Measurements from ENCODE around the gene AKR1C1.
"Not testable (repeated sequence)": the region's sequence is repeated elsewhere in the genome, so short reads cannot be mapped to it uniquely, and the experiment has no call there.

AKR1C1 gene

GRCh38 chr10:4962876-4963814 is at the start of gene AKR1C1:
Gene AKR1C1 (plus strand): TSS chr10:4963415. CDS start chr10:4963445, 30 bp downstream.
- DNase-seq: not testable (repeated sequence)

GRCh38 chr10:4914213-4914850 is 48.9 kb upstream of the AKR1C1 start:
- DNase-seq: no peak

- no peak for DNase-seq
Observed at GRCh38 chr10:4916086-4916716, 47.0 kb upstream of the AKR1C1 start.

- DNase-seq: no peak
Observed at GRCh38 chr10:4918236-4918635, 45.0 kb upstream of the AKR1C1 start.

- DNase-seq: not testable (repeated sequence)
Observed at GRCh38 chr10:4924482-4924881, 38.7 kb upstream of the AKR1C1 start.

GRCh38 chr10:4926400-4926799 is 36.8 kb upstream of the AKR1C1 start:
- no peak for DNase-seq

GRCh38 chr10:4931587-4931986 is 31.6 kb upstream of the AKR1C1 start:
- no peak for DNase-seq

GRCh38 chr10:4934391-4934987 is 28.7 kb upstream of the AKR1C1 start:
- no peak for DNase-seq

GRCh38 chr10:4937346-4937745 is 25.9 kb upstream of the AKR1C1 start:
- no peak for DNase-seq

GRCh38 chr10:4939224-4940072 is 23.8 kb upstream of the AKR1C1 start:
- DNase-seq: no peak

GRCh38 chr10:4940073-4940428 is 23.2 kb upstream of the AKR1C1 start:
- DNase-seq: not testable (repeated sequence)

GRCh38 chr10:4940909-4941308 is 22.3 kb upstream of the AKR1C1 start:
- not testable (repeated sequence) for DNase-seq

GRCh38 chr10:4941540-4942330 is 21.5 kb upstream of the AKR1C1 start:
- no peak for DNase-seq

GRCh38 chr10:4942931-4943330 is 20.3 kb upstream of the AKR1C1 start:
- not testable (repeated sequence) for DNase-seq

GRCh38 chr10:4943416-4943815 is 19.8 kb upstream of the AKR1C1 start:
- DNase-seq: not testable (repeated sequence)

- no peak for DNase-seq
Observed at GRCh38 chr10:4943821-4944220, 19.4 kb upstream of the AKR1C1 start.

- DNase-seq: no peak
Observed at GRCh38 chr10:4944841-4945240, 18.4 kb upstream of the AKR1C1 start.

GRCh38 chr10:4945766-4946717 is 17.2 kb upstream of the AKR1C1 start:
- DNase-seq: no peak

GRCh38 chr10:4947039-4947634 is 16.1 kb upstream of the AKR1C1 start:
- no peak for DNase-seq
